Stimulated activated CD4-positive, alpha-beta T cell treated with anti-CD3 and anti-CD28 coated beads, Interleukin-1b, Interleukin-23, amount 100 ng/mL, for 24 hours (primary cell): ENCODE data around the gene KIF4B.

Experiments used
- DNase-seq, 4 experiments: peaks; one replicate each; pipeline ENCODE4 v3.0.0-alpha.2; 2020; ENCODE audit warnings: low read depth in 4 of 4, low spot score in 1 of 4

KIF4B gene

DNA sequence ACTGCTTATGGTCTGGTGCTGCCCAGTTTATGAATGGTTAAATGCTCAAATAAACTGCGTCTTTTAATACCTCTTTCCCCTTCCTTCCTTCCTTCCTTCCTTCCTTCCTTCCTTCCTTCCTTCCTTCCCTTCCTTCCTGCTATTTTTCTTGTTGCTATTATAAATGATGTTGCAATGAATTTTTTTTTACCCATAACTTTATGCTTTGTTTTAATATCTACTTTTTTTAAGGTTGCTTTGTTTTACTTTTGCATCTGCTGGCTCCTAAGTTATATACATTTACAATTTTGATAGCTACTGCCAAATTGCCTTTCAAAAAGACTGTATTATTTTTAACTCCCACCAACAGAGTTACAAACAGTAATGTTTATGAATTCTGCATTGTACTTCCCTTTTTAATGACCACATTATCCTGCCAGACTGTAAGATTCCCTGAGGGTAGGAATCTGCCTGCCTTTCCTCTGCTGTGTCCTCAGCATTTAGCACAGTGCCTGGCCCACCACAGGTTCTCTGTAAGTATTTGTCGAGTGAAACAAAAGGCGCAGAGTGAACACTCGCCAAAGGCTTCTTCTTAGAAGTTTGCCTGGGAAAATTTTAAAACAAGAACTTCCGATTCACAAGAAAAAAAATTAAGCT is 36.9 kb downstream of the KIF4B start:
- no peak for DNase-seq

DNA sequence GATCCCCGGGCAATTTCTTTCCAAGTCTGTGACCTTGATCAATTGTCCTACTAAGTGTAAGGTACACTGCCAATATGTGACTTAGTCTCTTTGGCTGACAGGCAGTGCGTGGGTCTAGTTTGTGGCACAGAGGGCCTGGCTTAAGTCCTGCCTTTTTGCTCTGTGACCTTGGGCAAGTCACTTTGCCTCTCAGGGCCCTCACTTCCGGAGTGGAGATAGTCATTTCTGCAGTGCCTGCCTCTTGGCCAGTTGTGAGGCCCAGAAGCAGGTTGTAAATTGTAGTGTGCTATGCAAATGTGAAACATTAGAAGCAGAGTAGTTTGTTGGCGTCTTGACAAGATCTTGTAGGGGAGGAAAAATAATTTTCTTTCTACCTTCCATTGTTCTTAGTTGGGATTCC is 39.0 kb downstream of the KIF4B start:
- DNase-seq = no peak

DNA sequence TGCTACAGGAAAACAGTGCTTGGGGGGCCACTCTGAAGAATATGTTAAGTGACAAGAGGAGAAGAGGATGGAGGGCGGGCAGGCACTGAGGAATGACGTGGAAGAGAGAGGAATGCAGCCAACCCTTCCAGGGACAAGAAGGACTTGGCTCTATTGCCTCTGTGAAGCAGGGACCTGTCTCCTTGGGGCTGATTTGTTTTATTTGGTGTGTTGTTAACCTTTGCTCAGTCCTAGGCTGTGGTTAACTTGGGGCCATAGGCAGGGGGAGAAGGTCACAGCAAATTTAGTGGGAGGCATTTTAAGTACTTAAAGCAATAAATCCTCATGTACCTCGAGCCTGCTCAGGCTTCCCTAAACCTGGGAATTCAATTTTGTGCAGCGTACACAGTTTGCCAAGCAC is 39.9 kb downstream of the KIF4B start:
- DNase-seq = no peak

DNA sequence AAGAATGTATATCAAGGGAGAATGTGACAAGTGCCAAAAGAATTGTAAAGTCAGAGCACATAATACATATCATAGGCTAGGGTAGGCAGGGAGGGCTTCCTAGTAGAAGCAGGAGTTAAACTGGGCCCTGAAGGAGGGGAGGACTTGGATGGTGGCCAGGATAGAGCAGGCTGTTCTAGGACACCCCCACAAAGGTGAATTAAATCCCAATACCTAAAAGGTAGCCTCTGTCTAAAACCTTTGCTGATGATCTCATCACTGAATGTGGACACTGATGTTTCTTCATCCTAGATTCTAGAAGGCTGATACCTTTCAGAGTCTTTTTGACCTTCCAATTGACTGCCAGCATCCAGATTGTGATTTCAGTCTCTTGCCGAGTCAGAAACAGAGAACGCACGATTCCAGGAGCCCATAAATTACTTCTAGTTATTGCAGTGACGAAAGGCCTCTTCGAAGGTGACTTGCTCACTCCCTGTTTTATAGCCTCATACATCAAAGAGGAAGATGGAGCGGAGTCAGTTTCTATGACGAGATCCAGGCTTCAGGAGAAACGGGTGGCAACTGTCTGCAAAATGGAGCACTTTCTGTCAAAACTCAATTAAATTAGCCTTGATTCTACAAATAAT is 43.2 kb downstream of the KIF4B start:
- no peak for DNase-seq

DNA sequence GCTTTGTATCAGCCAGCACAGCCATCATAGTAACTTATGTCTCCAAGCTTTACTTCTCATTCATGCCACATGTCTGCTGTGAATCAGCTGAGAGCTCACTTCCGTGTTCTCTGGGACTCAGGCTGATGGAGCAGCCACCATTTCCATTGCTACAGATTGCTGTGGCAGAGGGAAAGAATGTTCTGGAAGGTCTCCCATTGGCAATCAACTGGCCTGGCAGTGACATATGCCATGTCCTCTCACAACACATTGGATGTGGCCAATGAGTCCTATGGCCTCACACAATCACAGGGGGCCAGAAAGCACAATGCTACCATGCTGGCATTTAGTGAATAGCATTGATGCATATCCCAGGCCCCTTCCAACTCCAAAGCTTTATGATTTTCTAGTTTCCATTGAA is 44.1 kb downstream of the KIF4B start:
- DNase-seq = no peak

DNA sequence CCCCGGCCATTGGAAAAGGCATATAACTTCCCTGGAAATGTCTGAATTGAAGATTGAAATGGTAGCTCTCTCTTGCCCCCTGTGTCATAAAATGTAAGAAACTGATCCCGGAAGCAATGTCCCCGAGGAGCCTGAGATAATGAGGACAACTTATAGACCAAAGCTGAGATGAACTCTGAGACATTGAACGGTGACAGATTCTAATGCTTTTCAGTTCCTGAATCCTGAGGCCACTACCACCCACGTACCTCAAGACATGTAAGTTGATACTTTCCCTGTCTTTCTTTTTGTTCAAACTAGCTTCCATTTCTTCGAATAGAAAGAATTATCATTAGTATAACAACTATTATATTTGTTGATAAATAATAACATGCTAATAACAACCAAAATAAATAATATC is 51.0 kb downstream of the KIF4B start:
- DNase-seq = no peak

DNA sequence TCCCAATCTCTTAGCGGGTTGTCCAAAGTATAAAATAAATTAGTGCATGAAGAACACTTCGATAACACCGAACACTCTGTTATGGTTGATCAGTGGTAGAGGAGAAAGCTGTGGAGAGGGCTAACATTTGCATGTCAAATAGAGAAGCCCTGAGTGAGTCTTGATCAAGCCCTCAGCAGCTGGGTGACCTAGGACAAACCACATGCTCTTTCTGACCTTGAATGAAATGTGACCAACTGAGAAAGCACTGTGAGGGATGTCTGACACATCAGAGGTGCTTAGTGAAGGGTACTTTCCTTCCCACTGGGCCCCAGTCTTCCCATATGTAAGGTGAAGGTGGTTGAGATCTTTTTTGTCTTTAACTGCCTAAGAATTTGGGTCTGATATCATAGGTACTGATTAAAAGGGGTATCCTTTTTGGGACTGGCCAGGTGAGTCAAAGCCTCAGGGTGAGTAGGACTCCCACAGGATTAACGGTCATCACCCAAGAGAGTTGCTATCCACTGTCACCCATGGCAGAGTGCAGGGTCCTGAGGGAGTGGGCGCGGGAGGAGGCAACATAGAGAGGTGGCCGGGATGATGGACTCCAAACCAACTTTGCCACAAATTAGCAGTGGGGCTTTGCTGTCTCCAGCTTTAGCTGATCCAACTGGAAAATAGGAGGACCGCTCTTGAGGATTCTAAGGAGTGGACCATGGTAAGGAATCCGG is 53.5 kb downstream of the KIF4B start:
- no peak for DNase-seq
